CD4-positive, alpha-beta memory T cell (primary cell): Measurements from ENCODE around the gene GPR31. TPM values are rescaled to one million over a fixed set of nuclear protein-coding genes. Genes with fewer than 3 reads are reported as not detected.
A peak's percentile ranks its signal among the peaks of the same experiment; 100 is the strongest.
"Not testable (repeated sequence)": the region's sequence is repeated elsewhere in the genome, so short reads cannot be mapped to it uniquely, and the experiment has no call there.

Experiments
- CTCF ChIA-PET: fragments of 350-600 bp; sonication (Branson Sonifier 250); formaldehyde crosslinking; loops from one replicate; lab custom pipeline; 2021; ENCODE audit warnings: inconsistent platforms; ENCODE audit not compliant: partially characterized antibody; lab: Charles Lee
- POLR2A ChIA-PET: fragments of 350-600 bp; sonication (Branson Sonifier 250); formaldehyde crosslinking; loops from one replicate; lab custom pipeline; 2021; ENCODE audit not compliant: partially characterized antibody; lab: Charles Lee
- DNase-seq, 5 donors: peaks; one replicate each; pipeline versions ENCODE4 v3.0.0 to v3.0.0-alpha.2; 2020 to 2022; ENCODE audit warnings: mixed read lengths in 1 of 5
- H3K27ac ChIP-seq: one replicate; pipeline ENCODE4 v1.7.0; 2013; ENCODE audit warnings: low read depth, low read length
- H3K27me3 ChIP-seq: 2 replicates; pipeline ENCODE4 v1.7.0; 2013; ENCODE audit warnings: mild to moderate bottlenecking, low read length, moderate library complexity; ENCODE audit not compliant: insufficient read depth
- H3K36me3 ChIP-seq: 2 replicates; pipeline ENCODE4 v1.7.0; 2013; ENCODE audit warnings: mild to moderate bottlenecking, low read length, moderate library complexity; ENCODE audit not compliant: insufficient read depth
- H3K4me1 ChIP-seq: 2 replicates; pipeline ENCODE4 v1.7.0; 2013; ENCODE audit warnings: mild to moderate bottlenecking, low read length, moderate library complexity; ENCODE audit not compliant: insufficient read depth
- H3K4me3 ChIP-seq, 2 donors: one replicate each; pipeline ENCODE4 v1.7.0; 2013; ENCODE audit warnings: low read length in 2 of 2, mild to moderate bottlenecking in 1 of 2
- H3K9me3 ChIP-seq, 2 donors: one replicate each; pipeline ENCODE4 v1.7.0; 2013; ENCODE audit warnings: low read length in 2 of 2, control low read depth in 1 of 2; ENCODE audit not compliant: control insufficient read depth in 1 of 2
- H3K27ac Mint-ChIP-seq, 7 donors: one replicate each; pipeline ENCODE4 v1.8.0; 2020 to 2021; ENCODE audit warnings: mixed read lengths in 7 of 7, mild to moderate bottlenecking in 6 of 7, inconsistent platforms in 3 of 7, moderate library complexity in 3 of 7
- H3K27me3 Mint-ChIP-seq, 2 donors: one replicate each; pipeline ENCODE4 v1.8.0; 2020 to 2021; ENCODE audit warnings: mixed read lengths in 2 of 2
- H3K36me3 Mint-ChIP-seq, 2 donors: one replicate each; pipeline ENCODE4 v1.8.0; 2020 to 2021; ENCODE audit warnings: mixed read lengths in 2 of 2, inconsistent platforms in 1 of 2, mild to moderate bottlenecking in 1 of 2
- H3K4me1 Mint-ChIP-seq, 4 donors: one replicate each; pipeline ENCODE4 v1.8.0; 2020 to 2021; ENCODE audit warnings: mixed read lengths in 4 of 4, mild to moderate bottlenecking in 1 of 4
- H3K4me3 Mint-ChIP-seq, 8 donors: one replicate each; pipeline ENCODE4 v1.8.0; 2020 to 2021; ENCODE audit warnings: mixed read lengths in 8 of 8, mild to moderate bottlenecking in 7 of 8, moderate library complexity in 6 of 8, inconsistent platforms in 3 of 8
- H3K9me3 Mint-ChIP-seq, 8 donors: one replicate each; pipeline ENCODE4 v1.8.0; 2020 to 2021; ENCODE audit warnings: mixed read lengths in 8 of 8, mild to moderate bottlenecking in 5 of 8, inconsistent platforms in 3 of 8, moderate library complexity in 1 of 8
- intact Hi-C: fragments of 100-400 bp; cut with micrococcal nuclease; formaldehyde crosslinking; loops from one replicate; pipeline ENCODE4 v1.15.1; 2023
- polyA plus RNA-seq, 2 donors: library from polyadenylated mRNA; unstranded; fragments of 300-500 nt; fragmentation: Illumina TruSeq; gene quantifications; one replicate each; pipeline ENCODE4 v1.2.3, GENCODE V29; 2021
- total RNA-seq, 2 experiments: library from RNA; stranded (reverse); gene quantifications; one replicate each; pipeline ENCODE4 v1.2.3, GENCODE V29; 2021

Gene GPR31
- total and polyA plus RNA-seq, 4 experiments from 2014 or later: not detected

DNA sequence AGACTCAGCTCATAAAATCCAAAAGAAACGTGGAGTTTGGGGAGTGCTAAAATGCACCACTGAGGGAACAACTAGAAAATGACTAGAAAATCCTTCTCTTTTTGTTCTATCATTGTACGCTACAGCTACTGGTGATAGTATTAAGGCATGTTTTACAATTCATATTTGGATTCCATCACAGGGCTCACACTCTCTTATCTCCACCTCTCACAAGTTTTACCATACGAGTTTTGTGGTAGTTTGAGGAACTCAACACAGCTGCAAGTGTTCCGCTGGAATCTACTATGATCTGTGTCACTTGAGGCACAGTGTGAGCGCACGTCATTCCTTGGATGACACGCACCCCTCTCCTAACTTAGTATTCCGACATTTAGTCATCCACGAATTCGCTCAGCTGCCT, 9.9 kb upstream of the GPR31 start:
- H3K36me3 ChIP-seq, H3K27ac ChIP-seq, H3K4me1 ChIP-seq, H3K27me3 ChIP-seq, intact Hi-C loops, H3K27ac Mint-ChIP-seq, H3K4me3 ChIP-seq, POLR2A ChIA-PET, H3K4me3 Mint-ChIP-seq, H3K9me3 Mint-ChIP-seq, H3K9me3 ChIP-seq, DNase-seq, H3K4me1 Mint-ChIP-seq, H3K27me3 Mint-ChIP-seq, CTCF ChIA-PET, H3K36me3 Mint-ChIP-seq: not testable (repeated sequence)

GRCh38 chr6:167165858-167166471, 8.2 kb upstream of the GPR31 start:
- ChIA-PET POLR2A (no interaction called here), CTCF (interaction anchor here (1.0 kb wide), 1 partner anchor 176 kb away, joined by 3 read pairs; no protein-coding TSS in a partner anchor)
- intact Hi-C loops: no loop called here
- peaks cover 5 to 6% of the 10 kb centered on the region in 2 donors for H3K27me3 Mint-ChIP-seq
- no peaks in the 10 kb centered on the region for H3K9me3 Mint-ChIP-seq
- no peaks in the 10 kb centered on the region for H3K4me1 ChIP-seq
- no peaks in the 10 kb centered on the region for H3K36me3 ChIP-seq
- H3K4me1 Mint-ChIP-seq: peaks cover 0 to 1% (median 0%) of the 10 kb centered on the region in 4 donors
- H3K4me3 ChIP-seq: no peak overlapping the region
- H3K27ac ChIP-seq: no peak overlapping the region
- DNase-seq: no peak
- no peak overlapping the region for H3K27ac Mint-ChIP-seq
- no peaks in the 10 kb centered on the region for H3K27me3 ChIP-seq
- no peak overlapping the region for H3K4me3 Mint-ChIP-seq
- no peaks in the 10 kb centered on the region for H3K9me3 ChIP-seq
- H3K36me3 Mint-ChIP-seq: no peaks in the 10 kb centered on the region

DNA sequence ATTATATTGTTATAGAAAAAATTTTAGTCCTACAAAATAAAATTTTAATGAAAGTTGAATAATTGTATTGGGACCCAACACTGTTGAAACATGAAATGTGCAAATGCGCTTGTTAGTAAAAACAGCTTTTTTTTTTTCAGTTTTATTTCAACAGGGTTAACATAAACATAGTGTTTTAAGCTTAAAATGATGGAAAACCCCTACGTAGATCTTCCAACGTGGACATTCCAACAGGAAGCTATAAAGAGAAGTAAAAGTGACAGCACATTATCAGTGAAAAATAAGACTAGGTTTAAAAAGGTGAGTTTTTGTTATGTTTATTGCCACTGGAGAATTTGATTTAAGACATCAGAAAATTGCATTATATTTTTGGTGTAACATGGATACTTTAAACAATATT, 6.5 kb upstream of the GPR31 start:
- CTCF ChIA-PET: no interaction called here

DNA sequence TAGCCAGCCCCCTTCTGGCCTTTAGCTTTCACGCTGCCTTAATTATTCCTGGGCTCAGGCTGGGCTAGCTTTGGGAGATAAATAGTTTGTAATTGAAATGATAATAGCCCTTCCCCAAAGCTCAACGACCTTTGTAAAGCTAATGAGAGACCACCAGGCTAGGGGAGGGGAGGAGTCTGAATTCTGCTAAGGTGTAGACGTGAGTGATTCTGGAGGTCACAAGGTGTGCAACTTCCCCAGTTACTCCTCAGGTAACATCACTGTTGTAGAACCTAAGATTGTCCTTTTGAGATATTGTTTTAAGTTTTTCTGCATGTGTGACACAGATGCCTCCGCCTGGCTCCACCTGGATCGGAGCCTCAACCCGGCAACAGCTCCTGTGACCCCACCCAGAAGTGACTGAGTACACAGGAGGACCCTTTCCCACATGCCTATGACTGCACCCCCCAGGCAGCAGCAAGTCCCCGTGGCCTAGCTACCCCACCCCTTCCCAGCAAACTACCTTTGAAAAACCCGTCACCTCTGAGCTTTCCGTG, 5.8 kb upstream of the GPR31 start:
- Histone ChIP-seq H3K9me3 (no peaks in the 10 kb centered on the region), H3K27me3 (no peaks in the 10 kb centered on the region), H3K4me1 (no peaks in the 10 kb centered on the region), H3K4me3 (no peak overlapping the region), H3K36me3 (no peaks in the 10 kb centered on the region), H3K27ac (no peak overlapping the region)
- POLR2A ChIA-PET: no interaction called here
- Mint-ChIP-seq H3K4me3 (no peak overlapping the region), H3K36me3 (no peaks in the 10 kb centered on the region), H3K4me1 (peaks cover 0 to 1% (median 0%) of the 10 kb centered on the region in 4 donors), H3K9me3 (no peaks in the 10 kb centered on the region), H3K27ac (peak overlapping the region in 1 of 7 donors; percentile 35), H3K27me3 (peaks cover 0 to 2% of the 10 kb centered on the region in 2 donors)
- intact Hi-C loops: no loop called here
- CTCF ChIA-PET: interaction anchor here (1.0 kb wide), 1 partner anchor 22 kb away, joined by 3 read pairs; no protein-coding TSS in a partner anchor
- DNase-seq: no peak

More for the DNA sequence above, 6.5 kb upstream of the GPR31 start:
- H3K36me3 Mint-ChIP-seq: no peaks in the 10 kb centered on the region
- H3K4me3 ChIP-seq: no peak overlapping the region
- intact Hi-C loops: no loop called here
- no peaks in the 10 kb centered on the region for H3K9me3 ChIP-seq
- H3K27ac Mint-ChIP-seq: no peak overlapping the region
- POLR2A ChIA-PET: no interaction called here
- H3K27me3 Mint-ChIP-seq: peaks cover 1 to 4% of the 10 kb centered on the region in 2 donors
- no peak overlapping the region for H3K4me3 Mint-ChIP-seq
- no peaks in the 10 kb centered on the region for H3K27me3 ChIP-seq
- no peak for DNase-seq
- no peaks in the 10 kb centered on the region for H3K9me3 Mint-ChIP-seq
- H3K4me1 ChIP-seq: no peaks in the 10 kb centered on the region
- H3K4me1 Mint-ChIP-seq: peaks cover 0 to 1% (median 0%) of the 10 kb centered on the region in 4 donors
- no peak overlapping the region for H3K27ac ChIP-seq
- H3K36me3 ChIP-seq: no peaks in the 10 kb centered on the region

DNA sequence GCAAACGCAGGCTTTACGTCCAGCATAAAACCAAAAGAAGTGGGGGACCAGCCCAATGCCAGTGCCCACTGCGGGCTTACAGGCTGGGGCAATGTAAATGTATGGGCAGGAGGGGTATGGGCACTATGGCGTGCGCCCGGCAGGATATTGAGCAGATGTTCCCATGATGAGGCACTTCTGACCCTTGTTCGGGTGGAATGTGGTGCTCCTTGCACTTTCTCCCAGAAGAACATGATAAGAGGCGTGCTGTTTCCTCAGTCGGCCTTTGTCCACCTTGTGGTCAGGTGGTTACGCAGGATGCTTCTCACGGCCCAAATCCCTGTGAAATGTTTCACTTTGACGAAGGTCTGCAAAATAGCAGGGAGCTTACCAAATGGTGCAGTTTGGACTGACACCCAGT, 4.8 kb upstream of the GPR31 start:
- Histone ChIP-seq H3K4me1 (no peaks in the 10 kb centered on the region), H3K27me3 (no peaks in the 10 kb centered on the region), H3K27ac (no peak overlapping the region), H3K36me3 (no peaks in the 10 kb centered on the region), H3K4me3 (no peak overlapping the region), H3K9me3 (no peaks in the 10 kb centered on the region)
- Mint-ChIP-seq H3K4me3 (no peak overlapping the region), H3K36me3 (no peaks in the 10 kb centered on the region), H3K27ac (no peak overlapping the region), H3K9me3 (no peaks in the 10 kb centered on the region), H3K27me3 (peaks cover 0 to 2% of the 10 kb centered on the region in 2 donors), H3K4me1 (peaks cover 0 to 1% (median 0%) of the 10 kb centered on the region in 4 donors)
- intact Hi-C loops: no loop called here
- no peak for DNase-seq
- POLR2A ChIA-PET: no interaction called here
- CTCF ChIA-PET: interaction anchor here (1.0 kb wide), 1 partner anchor 21 kb away, joined by 3 read pairs; no protein-coding TSS in a partner anchor

- no peak overlapping the region for H3K4me3 Mint-ChIP-seq
- H3K27ac ChIP-seq: no peak overlapping the region
- H3K27me3 ChIP-seq: no peaks in the 10 kb centered on the region
- peaks cover 0 to 2% of the 10 kb centered on the region in 2 donors for H3K27me3 Mint-ChIP-seq
- no peaks in the 10 kb centered on the region for H3K36me3 ChIP-seq
- CTCF ChIA-PET: interaction anchor here (1.0 kb wide), 1 partner anchor 386 kb away, joined by 4 read pairs; no protein-coding TSS in a partner anchor
- intact Hi-C loops: no loop called here
- H3K4me1 ChIP-seq: no peaks in the 10 kb centered on the region
- no peaks in the 10 kb centered on the region for H3K9me3 ChIP-seq
- POLR2A ChIA-PET: no interaction called here
- no peak overlapping the region for H3K4me3 ChIP-seq
- H3K9me3 Mint-ChIP-seq: no peaks in the 10 kb centered on the region
- no peak for DNase-seq
- peaks cover 0 to 1% (median 0%) of the 10 kb centered on the region in 4 donors for H3K4me1 Mint-ChIP-seq
- no peaks in the 10 kb centered on the region for H3K36me3 Mint-ChIP-seq
- no peak overlapping the region for H3K27ac Mint-ChIP-seq
Measured at GRCh38 chr6:167161851-167162467, 4.2 kb upstream of the GPR31 start.

DNA sequence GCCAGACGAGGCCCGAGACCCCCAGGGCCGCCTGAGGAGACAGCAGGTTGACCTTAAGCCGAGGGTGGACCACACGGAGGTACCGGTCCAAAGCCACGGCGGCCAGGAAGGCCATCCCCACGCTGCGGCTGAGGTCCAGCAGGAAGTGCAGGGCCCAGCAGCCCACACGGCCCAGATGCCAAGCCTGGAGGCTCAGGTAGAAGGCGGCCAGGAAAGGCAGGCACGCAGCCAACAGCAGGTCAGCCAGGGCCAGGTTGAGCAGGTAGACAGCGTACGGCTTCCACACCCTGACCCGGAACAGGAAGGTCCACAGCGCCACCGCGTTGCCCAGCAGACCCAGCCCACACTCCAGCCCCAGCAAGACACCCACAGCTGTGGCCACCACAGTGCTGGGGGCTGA, 366 bp downstream of the GPR31 start:
- no peaks in the 10 kb centered on the region for H3K36me3 Mint-ChIP-seq
- no peaks in the 10 kb centered on the region for H3K27me3 ChIP-seq
- H3K4me1 ChIP-seq: peaks cover 4% of the 10 kb centered on the region
- intact Hi-C loops: no loop called here
- no peak overlapping the region for H3K27ac ChIP-seq
- no peaks in the 10 kb centered on the region for H3K27me3 Mint-ChIP-seq
- no peaks in the 10 kb centered on the region for H3K9me3 Mint-ChIP-seq
- H3K36me3 ChIP-seq: no peaks in the 10 kb centered on the region
- no peak for DNase-seq
- CTCF ChIA-PET: interaction anchor here (0.6 kb wide), 1 partner anchor 114 kb away, joined by 3 read pairs; no protein-coding TSS in a partner anchor
- H3K4me3 ChIP-seq: no peak overlapping the region
- POLR2A ChIA-PET: no interaction called here
- no peaks in the 10 kb centered on the region for H3K9me3 ChIP-seq
- H3K4me1 Mint-ChIP-seq: peaks cover 4 to 15% (median 6%) of the 10 kb centered on the region in 4 donors
- no peak overlapping the region for H3K27ac Mint-ChIP-seq
- no peak overlapping the region for H3K4me3 Mint-ChIP-seq
